ENCODE measurements around the gene MYBPC1. TPM values are rescaled to one million over a fixed set of nuclear protein-coding genes. Genes with fewer than 3 reads are reported as not detected.

The MYBPC1 gene
- total RNA-seq, 2 donors from 2014 or later = 2.1 to 3.0 TPM

- H3K36me3 ChIP-seq = no peaks in the 10 kb centered on the region
- peaks cover 0 to 4% of the 10 kb centered on the region in 2 donors for H3K9me3 ChIP-seq
- peak overlapping the region; percentile 92 to 94 for H3K27ac ChIP-seq
- peak; percentile 63 for DNase-seq (ENCODE audit: low spot score)
- peak overlapping the region; percentile 69 to 76 for H3K4me3 ChIP-seq
- peaks cover 0 to 34% of the 10 kb centered on the region in 2 donors for H3K4me1 ChIP-seq
- no peak for TF ChIP-seq CTCF (IDR thresholded peaks at IDR 0.05)
- H3K27me3 ChIP-seq = no peaks in the 10 kb centered on the region
Observed at GRCh38 chr12:101697930-101698799, 103.4 kb downstream of the MYBPC1 start.

GRCh38 chr12:101698800-101699347 is 104.1 kb downstream of the MYBPC1 start:
- no peak for DNase-seq (ENCODE audit: low spot score)
- peak in 1 of 2 donors; percentile 48 for TF ChIP-seq CTCF (IDR thresholded peaks at IDR 0.05)
- Histone ChIP-seq H3K36me3 (no peaks in the 10 kb centered on the region), H3K9me3 (peaks cover 0 to 4% of the 10 kb centered on the region in 2 donors), H3K27me3 (no peaks in the 10 kb centered on the region), H3K27ac (peak overlapping the region; percentile 92 to 94), H3K4me1 (peaks cover 0 to 35% of the 10 kb centered on the region in 2 donors), H3K4me3 (peak overlapping the region; percentile 69 to 76)

GRCh38 chr12:101700299-101700820 is 105.6 kb downstream of the MYBPC1 start:
- Histone ChIP-seq H3K4me3 (peak overlapping the region in 1 of 2 donors; percentile 76), H3K4me1 (peaks cover 0 to 35% of the 10 kb centered on the region in 2 donors), H3K36me3 (no peaks in the 10 kb centered on the region), H3K27ac (peak overlapping the region; percentile 2 to 94), H3K9me3 (no peaks in the 10 kb centered on the region), H3K27me3 (no peaks in the 10 kb centered on the region)
- no peak for DNase-seq (ENCODE audit: low spot score)
- no peak for TF ChIP-seq CTCF (IDR thresholded peaks at IDR 0.05)

- Histone ChIP-seq H3K9me3 (no peaks in the 10 kb centered on the region), H3K27me3 (no peaks in the 10 kb centered on the region), H3K4me1 (peaks cover 0 to 36% of the 10 kb centered on the region in 2 donors), H3K4me3 (no peak overlapping the region), H3K36me3 (no peaks in the 10 kb centered on the region), H3K27ac (peak overlapping the region in 1 of 2 donors; percentile 25)
- TF ChIP-seq CTCF (IDR thresholded peaks at IDR 0.05) = no peak
- DNase-seq (ENCODE audit: low spot score) = no peak
Observed at GRCh38 chr12:101703487-101703886, 108.7 kb downstream of the MYBPC1 start.

- DNase-seq (ENCODE audit: low spot score) = no peak
- no peaks in the 10 kb centered on the region for H3K27me3 ChIP-seq
- no peak overlapping the region for H3K4me3 ChIP-seq
- TF ChIP-seq CTCF (IDR thresholded peaks at IDR 0.05) = no peak
- no peaks in the 10 kb centered on the region for H3K9me3 ChIP-seq
- H3K4me1 ChIP-seq = peaks cover 0 to 20% of the 10 kb centered on the region in 2 donors
- H3K27ac ChIP-seq = no peak overlapping the region
- H3K36me3 ChIP-seq = no peaks in the 10 kb centered on the region
Observed at GRCh38 chr12:101706403-101706802, 111.6 kb downstream of the MYBPC1 start.
